CD14-positive monocyte (primary cell): Measurements from ENCODE around the gene UBE2D1. TPM values are rescaled to one million over a fixed set of nuclear protein-coding genes. Genes with fewer than 3 reads are reported as not detected.

Experiments used
- DNase-seq, 3 donors: peaks; one replicate each; pipeline ENCODE4 v3.0.0-alpha.2; 2011 to 2022
- H2AFZ ChIP-seq: 2 replicates; pipeline ENCODE4 v1.6.0; 2012; ENCODE audit warnings: mild to moderate bottlenecking, low read depth, low read length, inconsistent platforms; ENCODE audit not compliant: insufficient read depth, poor library complexity, severe bottlenecking
- H3K27ac ChIP-seq, 2 donors: 1 replicate in 1 of 2; 2 replicates in 1 of 2; pipeline ENCODE4 v1.5.1; 2012 to 2013; ENCODE audit warnings: low read length in 2 of 2, control low read depth in 1 of 2, inconsistent platforms in 1 of 2, low read depth in 1 of 2, mild to moderate bottlenecking in 1 of 2
- H3K27me3 ChIP-seq, 2 donors: one replicate each; pipeline versions ENCODE4 v1.6.0 to v1.6.1; 2011 to 2013; ENCODE audit warnings: low read length in 2 of 2; ENCODE audit not compliant: control insufficient read depth in 2 of 2, insufficient read depth in 2 of 2
- H3K36me3 ChIP-seq, 2 donors: replicated peaks in 1 of 2; 1 replicate in 1 of 2; 2 replicates in 1 of 2; pipeline versions ENCODE4 v1.5.1 to v1.6.1; 2012 to 2013; ENCODE audit warnings: low read length in 2 of 2, control low read depth in 1 of 2, inconsistent platforms in 1 of 2, mild to moderate bottlenecking in 1 of 2; ENCODE audit not compliant: insufficient read depth in 2 of 2, control insufficient read depth in 1 of 2
- H3K4me1 ChIP-seq, 2 donors: 1 replicate in 1 of 2; 2 replicates in 1 of 2; pipeline versions ENCODE4 v1.5.1 to v1.6.1; 2012 to 2013; ENCODE audit warnings: low read length in 2 of 2, control low read depth in 1 of 2, inconsistent platforms in 1 of 2, mild to moderate bottlenecking in 1 of 2, moderate library complexity in 1 of 2; ENCODE audit not compliant: insufficient read depth in 2 of 2, control insufficient read depth in 1 of 2
- H3K4me2 ChIP-seq: replicated peaks from 2 replicates; pipeline ENCODE3; 2012; ENCODE audit warnings: low read length, moderate library complexity, mild to moderate bottlenecking; ENCODE audit not compliant: poor library complexity, severe bottlenecking; ENCODE audit errors: extremely low read depth
- H3K4me3 ChIP-seq, 3 experiments: fragments of 200-600 bp in 1 of 3; sonication (generic) in 1 of 3; replicated peaks in 1 of 3; 1 replicate in 2 of 3; 2 replicates in 1 of 3; pipeline ENCODE4 v1.5.1; 2011 to 2013; ENCODE audit warnings: low read length in 3 of 3, mild to moderate bottlenecking in 3 of 3, control low read depth in 2 of 3, low read depth in 2 of 3, inconsistent platforms in 1 of 3, moderate library complexity in 1 of 3
- H3K79me2 ChIP-seq: 2 replicates; pipeline ENCODE4 v1.6.0; 2012; ENCODE audit warnings: mild to moderate bottlenecking, control low read depth, inconsistent platforms, low read length, moderate library complexity; ENCODE audit not compliant: insufficient read depth
- H3K9ac ChIP-seq: 2 replicates; pipeline ENCODE4 v1.6.0; 2017; ENCODE audit warnings: low read length, mild to moderate bottlenecking; ENCODE audit not compliant: insufficient read depth, poor library complexity, severe bottlenecking
- H3K9me3 ChIP-seq, 2 donors: replicated peaks in 1 of 2; 1 replicate in 1 of 2; 2 replicates in 1 of 2; pipeline versions ENCODE4 v1.5.1 to v1.6.1; 2012 to 2013; ENCODE audit warnings: low read length in 2 of 2, control low read depth in 1 of 2; ENCODE audit not compliant: control insufficient read depth in 1 of 2, insufficient read depth in 1 of 2
- H4K20me1 ChIP-seq: 2 replicates; pipeline ENCODE4 v1.6.0; 2012; ENCODE audit warnings: mild to moderate bottlenecking, low read length, control low read depth, moderate library complexity; ENCODE audit not compliant: insufficient read depth
- H3K27ac Mint-ChIP-seq, 7 donors: one replicate each; pipeline ENCODE4 v1.8.0; 2020; ENCODE audit warnings: mild to moderate bottlenecking in 7 of 7, mixed read lengths in 7 of 7, moderate library complexity in 6 of 7, inconsistent platforms in 2 of 7
- H3K27me3 Mint-ChIP-seq, 3 donors: one replicate each; pipeline ENCODE4 v1.8.0; 2021 to 2022; ENCODE audit warnings: low read depth in 3 of 3, mild to moderate bottlenecking in 3 of 3, mixed read lengths in 3 of 3, moderate library complexity in 3 of 3, inconsistent platforms in 1 of 3
- H3K36me3 Mint-ChIP-seq, 2 donors: one replicate each; pipeline ENCODE4 v1.8.0; 2020; ENCODE audit warnings: mixed read lengths in 2 of 2, inconsistent platforms in 1 of 2, mild to moderate bottlenecking in 1 of 2
- H3K4me1 Mint-ChIP-seq: one replicate; pipeline ENCODE4 v1.8.0; 2020; ENCODE audit warnings: mild to moderate bottlenecking, mixed read lengths
- H3K4me3 Mint-ChIP-seq, 2 donors: one replicate each; pipeline ENCODE4 v1.8.0; 2020; ENCODE audit warnings: mild to moderate bottlenecking in 2 of 2, mixed read lengths in 2 of 2, moderate library complexity in 1 of 2
- H3K9me3 Mint-ChIP-seq, 7 donors: one replicate each; pipeline ENCODE4 v1.8.0; 2020 to 2022; ENCODE audit warnings: mixed read lengths in 7 of 7, mild to moderate bottlenecking in 6 of 7, moderate library complexity in 6 of 7, inconsistent platforms in 2 of 7
- CTCF ChIP-seq: fragments of 200-600 bp; IDR thresholded peaks from one replicate; pipeline ENCODE4 v1.8.0; 2022; ENCODE audit warnings: antibody characterized with exemption, mild to moderate bottlenecking
- WGBS: methylation state at CpG from one replicate; pipeline ENCODE4 v1.1.5; 2013; ENCODE audit warnings: missing lambda C conversion rate; ENCODE audit not compliant: insufficient coverage; 5-methylcytosine and 5-hydroxymethylcytosine counted together
- intact Hi-C, 2 donors: fragments of 100-400 bp; cut with micrococcal nuclease; formaldehyde crosslinking; loops; one replicate each; pipeline versions ENCODE4 v1.15.0 to v1.15.1; 2023
- polyA plus RNA-seq, 3 donors: library from polyadenylated mRNA; depleted of rRNA in 1 of 3; unstranded in 2 of 3; stranded (reverse) in 1 of 3; fragments of 300-500 nt in 2 of 3; fragments of >200 nt in 1 of 3; fragmentation: Illumina TruSeq in 2 of 3; gene quantifications; 1 replicate in 2 of 3; 2 replicates in 1 of 3; pipeline ENCODE4 v1.2.3, GENCODE V29; 2012 to 2021

UBE2D1 gene
- polyA plus RNA-seq, 3 donors = 47.7 to 119 (median 107) TPM

- no peak for DNase-seq
- 90% methylated on average over 2 of the region's 3 CpGs for WGBS
- peaks cover 45 to 54% of the 10 kb centered on the region in 2 donors for H3K36me3 ChIP-seq
- H3K27ac ChIP-seq = no peak overlapping the region
- Mint-ChIP-seq H3K4me3 (no peak overlapping the region), H3K27ac (peak overlapping the region in 2 of 7 donors; percentile 46 to 69), H3K27me3 (no peaks in the 10 kb centered on the region), H3K36me3 (peaks cover 51 to 53% of the 10 kb centered on the region in 2 donors), H3K4me1 (no peaks in the 10 kb centered on the region), H3K9me3 (no peaks in the 10 kb centered on the region)
- H3K79me2 ChIP-seq = no peaks in the 10 kb centered on the region
- H3K4me3 ChIP-seq = no peak overlapping the region
- peaks cover 4% of the 10 kb centered on the region for H4K20me1 ChIP-seq
- intact Hi-C loops = no loop called here
- no peak overlapping the region for H3K9ac ChIP-seq
- H2AFZ ChIP-seq = no peak overlapping the region
- no peaks in the 10 kb centered on the region for H3K27me3 ChIP-seq
- no peak overlapping the region for H3K4me2 ChIP-seq
- no peaks in the 10 kb centered on the region for H3K4me1 ChIP-seq
- H3K9me3 ChIP-seq = no peaks in the 10 kb centered on the region
- TF ChIP-seq CTCF = no peak
Observed at GRCh38 chr10:58397830-58398229, 63.0 kb downstream of the UBE2D1 start.

DNA sequence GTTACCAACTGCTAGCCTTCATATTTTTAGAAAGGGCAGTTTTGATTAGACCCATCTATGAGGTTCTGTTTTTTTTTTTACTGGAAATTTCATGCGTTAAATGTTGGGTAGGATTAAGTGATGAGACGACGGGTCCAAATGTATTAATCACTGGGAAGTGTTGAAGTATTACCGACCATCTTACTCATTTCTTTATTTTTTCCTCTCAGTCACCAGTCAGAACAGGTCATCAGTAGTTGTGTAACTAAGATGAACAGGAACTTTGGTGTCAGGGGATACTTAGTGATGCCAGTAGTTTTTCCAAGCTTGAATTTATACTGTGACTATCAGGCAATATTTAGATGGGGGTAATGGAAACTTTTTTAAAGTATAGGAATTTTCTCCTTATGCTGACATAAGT lies 64.6 kb downstream of the UBE2D1 start:
- H3K9ac ChIP-seq = no peak overlapping the region
- H3K4me2 ChIP-seq = no peak overlapping the region
- H3K27me3 Mint-ChIP-seq = no peaks in the 10 kb centered on the region
- peak in 2 of 3 donors; percentile 6 to 33 for DNase-seq
- H3K4me3 ChIP-seq = no peak overlapping the region
- no peaks in the 10 kb centered on the region for H3K79me2 ChIP-seq
- H3K9me3 Mint-ChIP-seq = no peaks in the 10 kb centered on the region
- peaks cover 30 to 38% of the 10 kb centered on the region in 2 donors for H3K36me3 ChIP-seq
- no peaks in the 10 kb centered on the region for H3K27me3 ChIP-seq
- no peaks in the 10 kb centered on the region for H3K9me3 ChIP-seq
- H2AFZ ChIP-seq = no peak overlapping the region
- no peak overlapping the region for H3K27ac ChIP-seq
- peak overlapping the region in 1 of 7 donors; percentile 2 for H3K27ac Mint-ChIP-seq
- H4K20me1 ChIP-seq = no peaks in the 10 kb centered on the region
- no peaks in the 10 kb centered on the region for H3K4me1 Mint-ChIP-seq
- H3K36me3 Mint-ChIP-seq = peaks cover 39 to 43% of the 10 kb centered on the region in 2 donors
- no peaks in the 10 kb centered on the region for H3K4me1 ChIP-seq
- no peak for TF ChIP-seq CTCF
- intact Hi-C loops = no loop called here
- no peak overlapping the region for H3K4me3 Mint-ChIP-seq
- WGBS = no CpG with 5 or more reads among the region's 4 CpGs
